Measurements from ENCODE around the gene ARCN1.

ARCN1 gene

DNA sequence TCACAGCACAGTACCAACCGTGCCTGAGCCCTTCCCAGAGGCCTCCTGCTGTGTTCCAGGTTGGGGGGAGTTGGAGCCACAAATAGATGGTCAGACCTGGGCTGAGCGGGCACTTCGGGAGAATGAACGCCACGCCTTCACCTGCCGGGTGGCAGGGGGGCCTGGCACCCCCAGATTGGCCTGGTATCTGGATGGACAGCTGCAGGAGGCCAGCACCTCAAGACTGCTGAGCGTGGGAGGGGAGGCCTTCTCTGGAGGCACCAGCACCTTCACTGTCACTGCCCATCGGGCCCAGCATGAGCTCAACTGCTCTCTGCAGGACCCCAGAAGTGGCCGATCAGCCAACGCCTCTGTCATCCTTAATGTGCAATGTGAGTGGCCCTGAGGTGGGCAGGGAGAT, 40.1 kb upstream of the ARCN1 start:
- no peaks in the 10 kb centered on the region for H3K27me3 ChIP-seq (ENCODE audit: control insufficient read depth in 3 of 3, insufficient read depth in 3 of 3, low read depth in 1 of 3, low read length in 3 of 3)
- H3K79me1 ChIP-seq (ENCODE audit: low read depth, low read length): peaks cover 4% of the 10 kb centered on the region
- no peak overlapping the region for H2BK15ac ChIP-seq (ENCODE audit: low read length)
- H2BK12ac ChIP-seq (ENCODE audit: low read length): no peak overlapping the region
- peak overlapping the region; percentile 78 for H3K4me2 ChIP-seq (ENCODE audit: insufficient read depth, low read length, poor library complexity, severe bottlenecking)
- H3K18ac ChIP-seq (ENCODE audit: low read length): no peak overlapping the region
- no peaks in the 10 kb centered on the region for H3K9me3 ChIP-seq (replicated peaks in 1 of 2; ENCODE audit: control insufficient read depth in 2 of 2, insufficient read depth in 1 of 2, low read depth in 1 of 2, low read length in 2 of 2)
- H2AFZ ChIP-seq (ENCODE audit: low read length): no peak overlapping the region
- H4K91ac ChIP-seq (ENCODE audit: low read depth, low read length, poor library complexity): no peak overlapping the region
- peak overlapping the region; percentile 48 for H3K14ac ChIP-seq (ENCODE audit: low read length)
- no peak overlapping the region for H4K8ac ChIP-seq (ENCODE audit: low read depth, low read length)
- DNase-seq (ENCODE audit: low spot score): no peak
- peak overlapping the region; percentile 80 for H3K9ac ChIP-seq (ENCODE audit: low read depth, low read length, poor library complexity)
- peaks cover 10 to 16% of the 10 kb centered on the region in 2 donors for H3K4me1 ChIP-seq (ENCODE audit: control insufficient read depth in 2 of 2, insufficient read depth in 1 of 2, low read depth in 1 of 2, low read length in 2 of 2)
- no peak overlapping the region for H2BK120ac ChIP-seq (ENCODE audit: low read depth, low read length)
- peak overlapping the region; percentile 46 for H2AK5ac ChIP-seq (ENCODE audit: low read depth, low read length)
- H3K4ac ChIP-seq (ENCODE audit: low read length): no peak overlapping the region
- H3K27ac ChIP-seq (replicated peaks; ENCODE audit: low read length): no peak overlapping the region
- peak overlapping the region; percentile 91 for H2BK5ac ChIP-seq (ENCODE audit: low read length)
- H3K23ac ChIP-seq (ENCODE audit: low read depth, low read length, poor library complexity): no peak overlapping the region
- peak overlapping the region in 1 of 2 donors; percentile 83 for H3K4me3 ChIP-seq (ENCODE audit: low read length in 2 of 2)
- H3K36me3 ChIP-seq (replicated peaks in 1 of 2; ENCODE audit: control insufficient read depth in 2 of 2, insufficient read depth in 2 of 2, low read length in 2 of 2): peaks cover 13 to 25% of the 10 kb centered on the region in 2 donors
- WGBS, 2 donors (ENCODE audit: extremely low coverage in 2 of 2, insufficient read length in 2 of 2, insufficient replicate concordance in 1 of 2): no CpG with 5 or more reads among the region's 10 CpGs

- Histone ChIP-seq H3K9me3 (replicated peaks in 1 of 2; ENCODE audit: control insufficient read depth in 2 of 2, insufficient read depth in 1 of 2, low read depth in 1 of 2, low read length in 2 of 2) (no peaks in the 10 kb centered on the region), H3K4me1 (ENCODE audit: control insufficient read depth in 2 of 2, insufficient read depth in 1 of 2, low read depth in 1 of 2, low read length in 2 of 2) (peaks cover 10 to 16% of the 10 kb centered on the region in 2 donors), H3K4me3 (ENCODE audit: low read length in 2 of 2) (peak overlapping the region in 1 of 2 donors; percentile 6), H2AFZ (ENCODE audit: low read length) (no peak overlapping the region), H3K79me1 (ENCODE audit: low read depth, low read length) (peaks cover 4% of the 10 kb centered on the region), H2BK5ac (ENCODE audit: low read length) (peak overlapping the region; percentile 69), H2BK15ac (ENCODE audit: low read length) (no peak overlapping the region), H3K27ac (replicated peaks; ENCODE audit: low read length) (no peak overlapping the region), H3K4me2 (ENCODE audit: insufficient read depth, low read length, poor library complexity, severe bottlenecking) (no peak overlapping the region), H4K8ac (ENCODE audit: low read depth, low read length) (no peak overlapping the region), H2BK12ac (ENCODE audit: low read length) (no peak overlapping the region), H2AK5ac (ENCODE audit: low read depth, low read length) (no peak overlapping the region), H3K14ac (ENCODE audit: low read length) (no peak overlapping the region), H2BK120ac (ENCODE audit: low read depth, low read length) (no peak overlapping the region), H3K9ac (ENCODE audit: low read depth, low read length, poor library complexity) (peak overlapping the region; percentile 2), H3K23ac (ENCODE audit: low read depth, low read length, poor library complexity) (no peak overlapping the region), H3K36me3 (replicated peaks in 1 of 2; ENCODE audit: control insufficient read depth in 2 of 2, insufficient read depth in 2 of 2, low read length in 2 of 2) (peaks cover 13 to 15% of the 10 kb centered on the region in 2 donors), H4K91ac (ENCODE audit: low read depth, low read length, poor library complexity) (no peak overlapping the region), H3K4ac (ENCODE audit: low read length) (no peak overlapping the region), H3K18ac (ENCODE audit: low read length) (no peak overlapping the region), H3K27me3 (ENCODE audit: control insufficient read depth in 3 of 3, insufficient read depth in 3 of 3, low read depth in 1 of 3, low read length in 3 of 3) (no peaks in the 10 kb centered on the region)
- no peak for DNase-seq (ENCODE audit: low spot score)
- no CpG with 5 or more reads among the region's 19 CpGs for WGBS, 2 donors (ENCODE audit: extremely low coverage in 2 of 2, insufficient read length in 2 of 2, insufficient replicate concordance in 1 of 2)
These were observed 39.1 kb upstream of the ARCN1 start for GRCh38 chr11:118532852-118533768.

GRCh38 chr11:118533769-118534729, 38.2 kb upstream of the ARCN1 start:
- Histone ChIP-seq H3K23ac (ENCODE audit: low read depth, low read length, poor library complexity) (no peak overlapping the region), H2BK12ac (ENCODE audit: low read length) (no peak overlapping the region), H3K4me1 (ENCODE audit: control insufficient read depth in 2 of 2, insufficient read depth in 1 of 2, low read depth in 1 of 2, low read length in 2 of 2) (peaks cover 10 to 16% of the 10 kb centered on the region in 2 donors), H3K27ac (replicated peaks; ENCODE audit: low read length) (no peak overlapping the region), H2BK5ac (ENCODE audit: low read length) (no peak overlapping the region), H3K9me3 (replicated peaks in 1 of 2; ENCODE audit: control insufficient read depth in 2 of 2, insufficient read depth in 1 of 2, low read depth in 1 of 2, low read length in 2 of 2) (no peaks in the 10 kb centered on the region), H3K36me3 (replicated peaks in 1 of 2; ENCODE audit: control insufficient read depth in 2 of 2, insufficient read depth in 2 of 2, low read length in 2 of 2) (peaks cover 9 to 13% of the 10 kb centered on the region in 2 donors), H3K14ac (ENCODE audit: low read length) (no peak overlapping the region), H2AFZ (ENCODE audit: low read length) (no peak overlapping the region), H3K27me3 (ENCODE audit: control insufficient read depth in 3 of 3, insufficient read depth in 3 of 3, low read depth in 1 of 3, low read length in 3 of 3) (no peaks in the 10 kb centered on the region), H2BK15ac (ENCODE audit: low read length) (no peak overlapping the region), H2AK5ac (ENCODE audit: low read depth, low read length) (no peak overlapping the region), H3K4ac (ENCODE audit: low read length) (no peak overlapping the region), H4K8ac (ENCODE audit: low read depth, low read length) (no peak overlapping the region), H4K91ac (ENCODE audit: low read depth, low read length, poor library complexity) (no peak overlapping the region), H3K4me3 (ENCODE audit: low read length in 2 of 2) (peak overlapping the region in 1 of 2 donors; percentile 5), H3K18ac (ENCODE audit: low read length) (no peak overlapping the region), H2BK120ac (ENCODE audit: low read depth, low read length) (no peak overlapping the region), H3K9ac (ENCODE audit: low read depth, low read length, poor library complexity) (no peak overlapping the region), H3K79me1 (ENCODE audit: low read depth, low read length) (peaks cover 4% of the 10 kb centered on the region), H3K4me2 (ENCODE audit: insufficient read depth, low read length, poor library complexity, severe bottlenecking) (no peak overlapping the region)
- DNase-seq (ENCODE audit: low spot score): no peak
- no CpG with 5 or more reads among the region's 27 CpGs for WGBS, 2 donors (ENCODE audit: extremely low coverage in 2 of 2, insufficient read length in 2 of 2, insufficient replicate concordance in 1 of 2)

Data from neuronal stem cell (in vitro differentiated cells).